IMR-90 (cell line): ENCODE results near the gene CDX2. TPM values are rescaled to one million over a fixed set of nuclear protein-coding genes. Genes with fewer than 3 reads are reported as not detected.

Experiments
- ATAC-seq: fragments of 200-7000 bp; cut with Tn5 transposase; 2 replicates; pipeline ENCODE4 v1.9.1; 2020; ENCODE audit warnings: low read depth, mild to moderate bottlenecking, moderate library complexity
- BruUV-seq: library from RNA; stranded (reverse); fragments of 400-500 nt; replicated peaks from 2 replicates; lab custom pipeline; 2021; lab: Mats Ljungman, UMichigan
- CTCF ChIA-PET: fragments of 300-600 bp; formaldehyde crosslinking; extraction: SDS; loops from one replicate; lab custom pipeline; 2021; ENCODE audit warnings: antibody characterized with exemption; lab: Yijun Ruan, JAX
- POLR2A ChIA-PET: fragments of 300-600 bp; sonication (Branson Sonifier 250); formaldehyde crosslinking; loops from one replicate; lab custom pipeline; 2022; ENCODE audit warnings: antibody characterized with exemption; ENCODE audit not compliant: unreplicated experiment; lab: Charles Lee
- DNase-seq: peaks from one replicate; pipeline ENCODE4 v3.0.0; 2013
- H2AFZ ChIP-seq: replicated peaks from 2 replicates; pipeline ENCODE3; 2013; ENCODE audit warnings: low read length, mild to moderate bottlenecking; ENCODE audit not compliant: poor library complexity
- H2AK5ac ChIP-seq: 2 replicates; pipeline ENCODE4 v1.6.1; 2013; ENCODE audit warnings: low read depth, low read length, inconsistent platforms
- H2AK9ac ChIP-seq: replicated peaks from 2 replicates; pipeline ENCODE3; 2013; ENCODE audit warnings: mild to moderate bottlenecking, low read depth, low read length, moderate library complexity; ENCODE audit not compliant: poor library complexity
- H2BK120ac ChIP-seq: 2 replicates; pipeline ENCODE4 v1.6.1; 2013; ENCODE audit warnings: low read depth, low read length, inconsistent platforms
- H2BK15ac ChIP-seq: 3 replicates; pipeline ENCODE4 v1.6.1; 2013; ENCODE audit warnings: low read depth, low read length, inconsistent platforms
- H2BK20ac ChIP-seq: 2 replicates; pipeline ENCODE4 v1.6.1; 2013; ENCODE audit warnings: low read depth, mild to moderate bottlenecking, inconsistent platforms, low read length, moderate library complexity
- H2BK5ac ChIP-seq: 2 replicates; pipeline ENCODE4 v1.6.1; 2013; ENCODE audit warnings: mild to moderate bottlenecking, low read depth, low read length, inconsistent platforms; ENCODE audit not compliant: poor library complexity, severe bottlenecking
- H3K14ac ChIP-seq: replicated peaks from 2 replicates; pipeline ENCODE4 v1.6.1; 2013; ENCODE audit warnings: low read depth, low read length, inconsistent platforms
- H3K18ac ChIP-seq: 2 replicates; pipeline ENCODE4 v1.6.1; 2013; ENCODE audit warnings: low read depth, low read length, control low read depth
- H3K23ac ChIP-seq: 2 replicates; pipeline ENCODE4 v1.6.1; 2013; ENCODE audit warnings: low read depth, low read length, inconsistent platforms
- H3K27ac ChIP-seq: 2 replicates; pipeline ENCODE4 v1.5.1; 2013; ENCODE audit warnings: mild to moderate bottlenecking, control low read depth, low read length; ENCODE audit not compliant: insufficient read depth
- H3K27me3 ChIP-seq: 2 replicates; pipeline ENCODE4 v1.6.1; 2013; ENCODE audit warnings: low read length; ENCODE audit not compliant: control insufficient read depth, insufficient read depth
- H3K36me3 ChIP-seq: 2 replicates; pipeline ENCODE4 v1.6.1; 2013; ENCODE audit warnings: low read length, mixed read lengths; ENCODE audit not compliant: control insufficient read depth, insufficient read depth
- H3K4ac ChIP-seq: 2 replicates; pipeline ENCODE4 v1.6.1; 2013; ENCODE audit warnings: low read depth, low read length, inconsistent platforms
- H3K4me1 ChIP-seq: 2 replicates; pipeline ENCODE4 v1.6.1; 2013; ENCODE audit warnings: low read length, mixed read lengths; ENCODE audit not compliant: control insufficient read depth, insufficient read depth
- H3K4me2 ChIP-seq: 2 replicates; pipeline ENCODE4 v1.6.1; 2013; ENCODE audit warnings: low read depth, mild to moderate bottlenecking, control low read depth, low read length, moderate library complexity
- H3K4me3 ChIP-seq: 2 replicates; pipeline ENCODE4 v1.5.1; 2013; ENCODE audit warnings: low read depth, mild to moderate bottlenecking, control low read depth, low read length, moderate library complexity; ENCODE audit not compliant: insufficient read depth
- H3K56ac ChIP-seq: 2 replicates; pipeline ENCODE4 v1.6.1; 2013; ENCODE audit warnings: low read length, inconsistent platforms; ENCODE audit not compliant: insufficient read depth; ENCODE audit errors: extremely low read depth
- H3K79me1 ChIP-seq, 2 experiments: 2 replicates each; pipeline ENCODE4 v1.6.1; 2013; ENCODE audit warnings: low read length in 2 of 2, inconsistent platforms in 1 of 2, low read depth in 1 of 2
- H3K9ac ChIP-seq: 2 replicates; pipeline ENCODE4 v1.6.1; 2013; ENCODE audit warnings: low read depth, low read length, control low read depth
- H3K9me1 ChIP-seq: 2 replicates; pipeline ENCODE4 v1.6.1; 2013; ENCODE audit warnings: low read length, inconsistent platforms; ENCODE audit not compliant: insufficient read depth
- H3K9me3 ChIP-seq: 2 replicates; pipeline ENCODE4 v1.6.1; 2013; ENCODE audit warnings: low read length; ENCODE audit not compliant: control insufficient read depth, insufficient read depth
- H4K20me1 ChIP-seq: 2 replicates; pipeline ENCODE4 v1.6.1; 2013; ENCODE audit warnings: low read length, inconsistent platforms; ENCODE audit not compliant: insufficient read depth
- H4K5ac ChIP-seq: 2 replicates; pipeline ENCODE4 v1.6.1; 2013; ENCODE audit warnings: mild to moderate bottlenecking, low read depth, low read length, control low read depth
- H4K8ac ChIP-seq, 2 experiments: 2 replicates each; pipeline ENCODE4 v1.6.1; 2013; ENCODE audit warnings: low read depth in 2 of 2, low read length in 2 of 2, control low read depth in 1 of 2, inconsistent platforms in 1 of 2
- H4K91ac ChIP-seq: 2 replicates; pipeline ENCODE4 v1.6.1; 2013; ENCODE audit warnings: low read depth, low read length, inconsistent platforms; ENCODE audit not compliant: insufficient read depth
- CEBPB ChIP-seq: IDR thresholded peaks from 2 replicates; pipeline ENCODE4 v1.6.1; 2012; ENCODE audit warnings: low read depth, low read length, improper control_type of control experiment
- FOS ChIP-seq: fragments of 150-350 bp; IDR thresholded peaks from 2 replicates; pipeline ENCODE4 v1.6.1; 2016; ENCODE audit warnings: low read depth, low read length
- MAZ ChIP-seq: IDR thresholded peaks from 2 replicates; pipeline ENCODE4 v1.6.1; 2012; ENCODE audit warnings: low read depth, mild to moderate bottlenecking, low read length, improper control_type of control experiment, moderate library complexity, borderline replicate concordance
- NFE2L2 ChIP-seq: fragments of 150-350 bp; IDR thresholded peaks from 2 replicates; pipeline ENCODE4 v1.6.1; 2016; ENCODE audit warnings: low read depth, mild to moderate bottlenecking, low read length
- RAD21 ChIP-seq: IDR thresholded peaks from 2 replicates; pipeline ENCODE4 v1.6.1; 2012; ENCODE audit warnings: low read length, improper control_type of control experiment
- RCOR1 ChIP-seq: IDR thresholded peaks from 2 replicates; pipeline ENCODE4 v1.6.1; 2012; ENCODE audit warnings: mild to moderate bottlenecking, low read length, improper control_type of control experiment; ENCODE audit not compliant: insufficient replicate concordance
- SMC3 ChIP-seq: fragments of 150-350 bp; IDR thresholded peaks from 2 replicates; pipeline ENCODE4 v1.6.1; 2016; ENCODE audit warnings: low read depth, mild to moderate bottlenecking, antibody characterized with exemption, low read length, moderate library complexity
- WGBS, 2 experiments: methylation state at CpG; one replicate each; pipeline versions ENCODE4 v1.1.5 to v1.1.7; 2013; ENCODE audit warnings: missing lambda C conversion rate in 2 of 2; ENCODE audit not compliant: insufficient read length in 1 of 2; ENCODE audit errors: extremely low coverage in 2 of 2; 5-methylcytosine and 5-hydroxymethylcytosine counted together
- dilution Hi-C: fragments of 300-500 bp; cut with HindIII; formaldehyde crosslinking; loops from one replicate; pipeline ENCODE4 v1.14.3; 2018; ENCODE audit warnings: low sequenced_read_pairs; ENCODE audit not compliant: unreplicated experiment
- in situ Hi-C: fragments of 300-500 bp; cut with MboI; formaldehyde crosslinking; loops from 3 replicates; pipeline ENCODE4 v1.14.3; 2019; ENCODE audit warnings: low sequenced_read_pairs, inconsistent platforms, mixed read lengths
- intact Hi-C: fragments of 100-400 bp; cut with micrococcal nuclease; formaldehyde crosslinking; loops from 2 replicates; pipeline ENCODE4 v1.10.0; 2022
- polyA plus RNA-seq, 3 experiments: library from polyadenylated mRNA; depleted of rRNA; stranded (reverse); fragments of >200 nt; gene quantifications; 2 replicates each; pipeline ENCODE4 v1.2.3, GENCODE V29; 2012; ENCODE audit warnings: low replicate concordance in 1 of 3
- total RNA-seq: library from RNA; depleted of rRNA; stranded (reverse); fragments of >200 nt; gene quantifications from 2 replicates; pipeline ENCODE4 v1.2.3, GENCODE V29; 2012
- TF ChIP-seq, protein P1 (sequence below): fragments of 150-350 bp; IDR thresholded peaks from 2 replicates; pipeline ENCODE4 v1.6.1; 2017; ENCODE audit warnings: mild to moderate bottlenecking, antibody characterized with exemption, low read length, low read depth
- TF ChIP-seq, protein P2 (sequence below): fragments of 150-350 bp; IDR thresholded peaks from 2 replicates; pipeline ENCODE4 v1.6.1; 2016; ENCODE audit warnings: low read depth, mild to moderate bottlenecking, low read length, moderate library complexity, borderline replicate concordance

Gene CDX2
- total and polyA plus RNA-seq, 2 of the 4 experiments (the other 2 are of a cell fraction): not detected

DNA sequence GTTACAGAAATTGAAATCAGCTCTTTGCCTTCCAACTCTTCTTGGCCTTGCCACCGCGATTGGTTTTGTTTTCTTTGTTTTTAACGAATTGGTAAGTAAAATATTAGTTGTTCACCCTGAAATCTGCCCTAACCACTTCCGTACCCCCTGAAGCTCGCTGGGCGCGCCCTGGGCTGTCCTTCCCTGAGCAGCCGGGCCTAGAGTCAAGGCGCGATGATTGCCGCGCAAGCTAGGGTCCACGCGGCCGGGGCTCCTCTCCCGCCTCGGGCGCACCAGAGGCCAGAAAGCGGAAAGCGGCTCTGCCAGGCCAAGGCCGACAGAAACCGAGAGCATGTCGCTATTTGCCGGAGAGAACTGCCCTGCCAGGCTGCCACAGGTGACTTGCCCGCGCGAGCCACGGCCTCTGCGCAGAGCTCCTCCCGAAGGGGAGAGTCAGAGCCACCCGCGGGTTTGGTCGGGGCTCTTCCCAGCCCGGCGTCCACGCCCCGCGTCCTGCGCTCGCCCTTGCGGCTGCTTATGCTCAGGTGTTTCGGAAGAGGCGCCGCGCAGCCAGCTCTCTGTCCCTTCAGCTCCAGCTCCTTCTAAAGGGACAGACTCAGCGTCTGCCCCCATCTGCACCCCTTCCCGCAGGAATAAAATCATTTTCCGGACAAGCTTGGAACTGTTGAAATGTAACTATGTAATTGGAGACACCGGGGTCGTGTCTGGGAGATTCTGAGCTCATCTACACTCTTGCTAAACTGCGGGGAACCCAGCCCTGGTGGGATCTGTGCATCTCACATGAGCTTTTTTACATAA, 6.6 kb upstream of the CDX2 start:
- H3K4me2 ChIP-seq: no peak overlapping the region
- H3K18ac ChIP-seq: no peak overlapping the region
- ATAC-seq (no peak), DNase-seq (no peak)
- no peak overlapping the region for H3K14ac ChIP-seq
- no peak overlapping the region for H2BK120ac ChIP-seq
- H3K9ac ChIP-seq: no peak overlapping the region
- no peak overlapping the region for H3K27ac ChIP-seq
- no peak overlapping the region for H3K4me3 ChIP-seq
- no peak overlapping the region for H2AK9ac ChIP-seq
- in situ Hi-C loops (loop anchor here (25.0 kb wide), 1 partner anchor 438 kb away; no protein-coding TSS in a partner anchor), dilution Hi-C loops (no loop called here), intact Hi-C loops (no loop called here)
- H4K5ac ChIP-seq: no peak overlapping the region
- H2BK5ac ChIP-seq: no peak overlapping the region
- 3% methylated on average over 20 of the region's 51 CpGs; no CpG with 5 or more reads in 1 of the 2 experiments for WGBS, 2 experiments
- H3K56ac ChIP-seq: no peak overlapping the region
- H4K20me1 ChIP-seq: no peaks in the 10 kb centered on the region; the same call in 1 of the 2 replicates
- H3K9me3 ChIP-seq: peaks cover 3% of the 10 kb centered on the region; the same call in 1 of the 2 replicates
- no TSS peak for BruUV-seq
- no peak overlapping the region for H2AK5ac ChIP-seq
- no peak overlapping the region for H2BK20ac ChIP-seq
- no peaks in the 10 kb centered on the region for H3K36me3 ChIP-seq
- ChIA-PET CTCF (interaction anchor here (0.8 to 1.6 kb wide), 2 partner anchors 13 to 22 kb away, joined by 3 read pairs; no protein-coding TSS in a partner anchor), POLR2A (no interaction called here)
- H3K4ac ChIP-seq: no peak overlapping the region
- H3K27me3 ChIP-seq: peaks cover 95% of the 10 kb centered on the region
- no peaks in the 10 kb centered on the region; the same call in 1 of the 2 replicates for H3K4me1 ChIP-seq
- H3K9me1 ChIP-seq: no peaks in the 10 kb centered on the region; the same call in 1 of the 2 replicates
- H2AFZ ChIP-seq: no peak overlapping the region
- H3K79me1 ChIP-seq: no peaks in the 10 kb centered on the region
- H2BK15ac ChIP-seq: no peak overlapping the region
- H4K91ac ChIP-seq: no peak overlapping the region
- no peak overlapping the region for H4K8ac ChIP-seq
- no peak overlapping the region for H3K23ac ChIP-seq
- TF ChIP-seq, protein P1, sequence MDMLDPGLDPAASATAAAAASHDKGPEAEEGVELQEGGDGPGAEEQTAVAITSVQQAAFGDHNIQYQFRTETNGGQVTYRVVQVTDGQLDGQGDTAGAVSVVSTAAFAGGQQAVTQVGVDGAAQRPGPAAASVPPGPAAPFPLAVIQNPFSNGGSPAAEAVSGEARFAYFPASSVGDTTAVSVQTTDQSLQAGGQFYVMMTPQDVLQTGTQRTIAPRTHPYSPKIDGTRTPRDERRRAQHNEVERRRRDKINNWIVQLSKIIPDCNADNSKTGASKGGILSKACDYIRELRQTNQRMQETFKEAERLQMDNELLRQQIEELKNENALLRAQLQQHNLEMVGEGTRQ: no peak
- TF ChIP-seq MAZ (no peak), CEBPB (no peak), RAD21 (no peak), FOS (no peak), RCOR1 (no peak), NFE2L2 (no peak), SMC3 (no peak)
- TF ChIP-seq, protein P2, sequence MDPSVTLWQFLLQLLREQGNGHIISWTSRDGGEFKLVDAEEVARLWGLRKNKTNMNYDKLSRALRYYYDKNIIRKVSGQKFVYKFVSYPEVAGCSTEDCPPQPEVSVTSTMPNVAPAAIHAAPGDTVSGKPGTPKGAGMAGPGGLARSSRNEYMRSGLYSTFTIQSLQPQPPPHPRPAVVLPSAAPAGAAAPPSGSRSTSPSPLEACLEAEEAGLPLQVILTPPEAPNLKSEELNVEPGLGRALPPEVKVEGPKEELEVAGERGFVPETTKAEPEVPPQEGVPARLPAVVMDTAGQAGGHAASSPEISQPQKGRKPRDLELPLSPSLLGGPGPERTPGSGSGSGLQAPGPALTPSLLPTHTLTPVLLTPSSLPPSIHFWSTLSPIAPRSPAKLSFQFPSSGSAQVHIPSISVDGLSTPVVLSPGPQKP: no peak
